Measurements from ENCODE around the gene ITGB3. TPM values are rescaled to one million over a fixed set of nuclear protein-coding genes. Genes with fewer than 3 reads are reported as not detected.

The ITGB3 gene
- total RNA-seq, 1 experiment from 2014 or later, result not detected

DNA sequence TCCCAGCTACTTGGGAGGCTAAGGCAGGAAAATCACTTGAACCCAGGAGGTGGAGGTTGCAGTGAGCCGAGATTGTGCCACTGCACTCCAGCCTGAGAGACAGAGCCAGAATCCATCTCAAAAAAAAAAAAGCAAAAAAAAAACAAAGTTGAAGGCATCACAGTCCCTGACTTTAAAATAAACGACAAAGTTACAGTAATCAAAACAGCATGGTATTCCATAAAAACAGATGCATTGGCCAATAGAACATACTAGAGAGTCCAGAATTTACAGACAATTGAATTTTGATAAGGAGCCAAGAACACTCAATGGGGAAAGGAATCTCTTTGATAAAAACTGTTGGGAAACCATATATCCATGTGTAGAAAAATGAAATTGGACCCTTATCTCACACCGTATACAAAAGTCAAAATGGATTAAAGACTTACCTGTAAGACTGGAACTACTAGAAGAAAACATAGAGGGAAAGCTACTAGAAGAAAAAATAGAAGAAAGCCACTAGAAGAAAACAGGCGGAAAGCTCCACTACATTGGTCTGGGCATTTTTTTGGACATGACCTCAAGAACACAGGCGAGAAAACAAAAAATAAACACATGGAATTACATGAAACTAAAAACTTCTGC is 67.4 kb downstream of the ITGB3 start:
- POLR2A ChIA-PET, result no interaction called here
- BruUV-seq (replicated peaks), result no TSS peak

DNA sequence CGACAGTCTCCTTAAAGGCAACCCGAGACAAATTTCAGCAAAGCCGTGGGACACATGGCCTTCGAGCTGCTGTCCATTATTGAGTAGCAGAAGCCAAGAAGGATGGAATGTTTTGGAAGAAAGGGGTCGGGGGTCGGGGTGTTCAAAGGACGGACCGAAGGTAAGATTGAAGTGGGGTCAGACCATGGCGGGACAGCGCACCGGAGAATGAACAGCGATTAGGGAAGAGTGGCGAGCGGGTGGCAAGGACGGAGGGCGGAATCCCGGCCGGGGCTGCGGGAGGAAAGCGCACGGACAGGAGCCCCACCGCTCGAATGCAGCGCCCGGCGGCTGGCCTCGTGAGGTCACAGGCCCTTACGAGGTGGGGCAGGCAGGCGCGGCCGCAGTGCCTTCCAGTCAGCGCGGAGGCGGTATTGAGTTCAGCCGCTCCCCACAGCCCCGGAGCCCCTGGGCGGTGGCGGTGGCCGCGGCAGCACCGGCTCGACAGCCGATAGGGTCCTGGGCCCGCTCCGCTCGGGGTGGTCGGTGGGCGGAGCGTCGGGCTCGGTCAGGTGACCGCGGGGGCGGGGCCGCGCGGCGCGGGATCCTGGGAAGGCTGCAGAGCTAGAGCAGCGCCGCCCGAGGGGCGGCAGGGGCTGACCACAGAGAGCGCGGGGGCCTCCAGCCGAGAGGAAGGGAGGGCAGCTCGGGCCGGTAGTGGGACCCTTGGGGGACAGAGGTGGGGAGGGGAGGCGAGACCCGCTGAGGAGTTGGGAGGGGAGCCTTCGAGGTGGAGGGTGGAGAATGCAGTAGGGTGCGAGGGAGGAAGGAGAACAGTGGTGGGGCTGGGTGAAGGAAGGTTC is 70.0 kb downstream of the ITGB3 start, which contains the start of gene EFCAB13:
EFCAB13 (plus strand) TSS at position 574 of the 842 bp plus-strand sequence. CDS start 4,399 bp downstream, outside the sequence.
- Histone ChIP-seq H3K36me3 (ENCODE audit: control insufficient read depth in 1 of 2, insufficient read depth in 2 of 2, low read length in 2 of 2) (no peaks in the 10 kb centered on the region), H2AFZ (ENCODE audit: low read depth, low read length, poor library complexity, severe bottlenecking) (no peak within 1 kb of the TSS), H4K20me1 (ENCODE audit: insufficient read depth) (no peaks in the 10 kb centered on the region), H3K27me3 (ENCODE audit: insufficient read depth, low read length) (no peaks in the 10 kb centered on the region), H3K27ac (ENCODE audit: low read depth, low read length) (no peak within 1 kb of the TSS), H3K4me2 (ENCODE audit: low read length) (no peak within 1 kb of the TSS), H3K9me2 (ENCODE audit: insufficient read depth) (no peaks in the 10 kb centered on the region), H3K9me3 (ENCODE audit: control insufficient read depth in 1 of 2, insufficient read depth in 1 of 2, low read depth in 1 of 2, low read length in 2 of 2) (peaks cover 3 to 5% of the 10 kb centered on the region in 2 experiments; a peak in 1 of 4 replicates), H3K79me2 (ENCODE audit: insufficient read depth, low read length) (no peaks in the 10 kb centered on the region), H3K4me3 (replicated peaks in 1 of 2; ENCODE audit: low read depth in 1 of 2, low read length in 2 of 2) (no peak within 1 kb of the TSS), H3K9ac (ENCODE audit: low read length) (no peak within 1 kb of the TSS), H3K4me1 (ENCODE audit: control insufficient read depth in 1 of 2, insufficient read depth in 2 of 2, low read length in 2 of 2) (no peaks in the 10 kb centered on the region)
- RAD21 ChIA-PET (ENCODE audit: low non-redundant PET in 1 of 2, low total read pairs in 2 of 2, uncharacterized antibody in 2 of 2, unreplicated experiment in 2 of 2), result no interaction called here
- no TSS peak for BruUV-seq (replicated peaks)
- intact Hi-C loops (cut with micrococcal nuclease), result no loop called here
- TF ChIP-seq, protein P1, sequence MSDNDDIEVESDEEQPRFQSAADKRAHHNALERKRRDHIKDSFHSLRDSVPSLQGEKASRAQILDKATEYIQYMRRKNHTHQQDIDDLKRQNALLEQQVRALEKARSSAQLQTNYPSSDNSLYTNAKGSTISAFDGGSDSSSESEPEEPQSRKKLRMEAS (IDR thresholded peaks at IDR 0.05), result no peak
- TF ChIP-seq YY1 (IDR thresholded peaks at IDR 0.05; ENCODE audit: extremely low read depth, insufficient replicate concordance, low read depth, low read length), result no peak
- no peak for TF ChIP-seq POLR2A (IDR thresholded peaks at IDR 0.05; ENCODE audit: borderline replicate concordance, extremely low read depth, insufficient read depth, insufficient read length)
- TF ChIP-seq, protein P2, sequence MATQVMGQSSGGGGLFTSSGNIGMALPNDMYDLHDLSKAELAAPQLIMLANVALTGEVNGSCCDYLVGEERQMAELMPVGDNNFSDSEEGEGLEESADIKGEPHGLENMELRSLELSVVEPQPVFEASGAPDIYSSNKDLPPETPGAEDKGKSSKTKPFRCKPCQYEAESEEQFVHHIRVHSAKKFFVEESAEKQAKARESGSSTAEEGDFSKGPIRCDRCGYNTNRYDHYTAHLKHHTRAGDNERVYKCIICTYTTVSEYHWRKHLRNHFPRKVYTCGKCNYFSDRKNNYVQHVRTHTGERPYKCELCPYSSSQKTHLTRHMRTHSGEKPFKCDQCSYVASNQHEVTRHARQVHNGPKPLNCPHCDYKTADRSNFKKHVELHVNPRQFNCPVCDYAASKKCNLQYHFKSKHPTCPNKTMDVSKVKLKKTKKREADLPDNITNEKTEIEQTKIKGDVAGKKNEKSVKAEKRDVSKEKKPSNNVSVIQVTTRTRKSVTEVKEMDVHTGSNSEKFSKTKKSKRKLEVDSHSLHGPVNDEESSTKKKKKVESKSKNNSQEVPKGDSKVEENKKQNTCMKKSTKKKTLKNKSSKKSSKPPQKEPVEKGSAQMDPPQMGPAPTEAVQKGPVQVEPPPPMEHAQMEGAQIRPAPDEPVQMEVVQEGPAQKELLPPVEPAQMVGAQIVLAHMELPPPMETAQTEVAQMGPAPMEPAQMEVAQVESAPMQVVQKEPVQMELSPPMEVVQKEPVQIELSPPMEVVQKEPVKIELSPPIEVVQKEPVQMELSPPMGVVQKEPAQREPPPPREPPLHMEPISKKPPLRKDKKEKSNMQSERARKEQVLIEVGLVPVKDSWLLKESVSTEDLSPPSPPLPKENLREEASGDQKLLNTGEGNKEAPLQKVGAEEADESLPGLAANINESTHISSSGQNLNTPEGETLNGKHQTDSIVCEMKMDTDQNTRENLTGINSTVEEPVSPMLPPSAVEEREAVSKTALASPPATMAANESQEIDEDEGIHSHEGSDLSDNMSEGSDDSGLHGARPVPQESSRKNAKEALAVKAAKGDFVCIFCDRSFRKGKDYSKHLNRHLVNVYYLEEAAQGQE (IDR thresholded peaks at IDR 0.05; ENCODE audit: low read depth), result no peak
- TF ChIP-seq FOSL1 (IDR thresholded peaks at IDR 0.05; ENCODE audit: low read depth), result no peak
- TF ChIP-seq RAD21 (IDR thresholded peaks at IDR 0.05; ENCODE audit: low read depth), result no peak
- TF ChIP-seq ZNF274 (IDR thresholded peaks at IDR 0.05; ENCODE audit: low read depth, low read length), result no peak
- TF ChIP-seq, protein P3, sequence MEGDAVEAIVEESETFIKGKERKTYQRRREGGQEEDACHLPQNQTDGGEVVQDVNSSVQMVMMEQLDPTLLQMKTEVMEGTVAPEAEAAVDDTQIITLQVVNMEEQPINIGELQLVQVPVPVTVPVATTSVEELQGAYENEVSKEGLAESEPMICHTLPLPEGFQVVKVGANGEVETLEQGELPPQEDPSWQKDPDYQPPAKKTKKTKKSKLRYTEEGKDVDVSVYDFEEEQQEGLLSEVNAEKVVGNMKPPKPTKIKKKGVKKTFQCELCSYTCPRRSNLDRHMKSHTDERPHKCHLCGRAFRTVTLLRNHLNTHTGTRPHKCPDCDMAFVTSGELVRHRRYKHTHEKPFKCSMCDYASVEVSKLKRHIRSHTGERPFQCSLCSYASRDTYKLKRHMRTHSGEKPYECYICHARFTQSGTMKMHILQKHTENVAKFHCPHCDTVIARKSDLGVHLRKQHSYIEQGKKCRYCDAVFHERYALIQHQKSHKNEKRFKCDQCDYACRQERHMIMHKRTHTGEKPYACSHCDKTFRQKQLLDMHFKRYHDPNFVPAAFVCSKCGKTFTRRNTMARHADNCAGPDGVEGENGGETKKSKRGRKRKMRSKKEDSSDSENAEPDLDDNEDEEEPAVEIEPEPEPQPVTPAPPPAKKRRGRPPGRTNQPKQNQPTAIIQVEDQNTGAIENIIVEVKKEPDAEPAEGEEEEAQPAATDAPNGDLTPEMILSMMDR (IDR thresholded peaks at IDR 0.05 in 2 of 3, conservative IDR thresholded peaks at IDR 0.05 in 1 of 3; ENCODE audit: borderline replicate concordance in 1 of 3, insufficient read depth in 1 of 3, low read depth in 2 of 3, low read length in 2 of 3), result no peak
- CTCF ChIA-PET, result no interaction called here
- POLR2A ChIA-PET, result no interaction called here
- peak; percentile 66 for ATAC-seq
- no peak for DNase-seq (ENCODE audit: low read depth, low spot score)

More for the DNA sequence above, 67.4 kb downstream of the ITGB3 start:
- H3K9me3 ChIP-seq (ENCODE audit: control insufficient read depth in 1 of 2, insufficient read depth in 1 of 2, low read depth in 1 of 2, low read length in 2 of 2), result peaks cover 3 to 5% of the 10 kb centered on the region in 2 experiments; a peak in 1 of 4 replicates
- H4K20me1 ChIP-seq (ENCODE audit: insufficient read depth), result no peaks in the 10 kb centered on the region
- no peak overlapping the region for H3K27ac ChIP-seq (ENCODE audit: low read depth, low read length)
- ATAC-seq (no peak), DNase-seq (ENCODE audit: low read depth, low spot score) (no peak)
- no peaks in the 10 kb centered on the region for H3K79me2 ChIP-seq (ENCODE audit: insufficient read depth, low read length)
- H3K9me2 ChIP-seq (ENCODE audit: insufficient read depth), result no peaks in the 10 kb centered on the region
- CTCF ChIA-PET, result interaction anchor here (0.6 kb wide), 1 partner anchor 179 kb away, joined by 3 read pairs; no protein-coding TSS in a partner anchor
- H3K4me2 ChIP-seq (ENCODE audit: low read length), result no peak overlapping the region
- RAD21 ChIA-PET (ENCODE audit: low non-redundant PET in 1 of 2, low total read pairs in 2 of 2, uncharacterized antibody in 2 of 2, unreplicated experiment in 2 of 2), result no interaction called here
- TF ChIP-seq SP1 (IDR thresholded peaks at IDR 0.05; ENCODE audit: low read depth), result no peak
- no peak for TF ChIP-seq FOSL1 (IDR thresholded peaks at IDR 0.05; ENCODE audit: low read depth)
- no peak for TF ChIP-seq EGR1 (IDR thresholded peaks at IDR 0.05; ENCODE audit: low read depth)
- no peak for TF ChIP-seq CEBPB (IDR thresholded peaks at IDR 0.05; ENCODE audit: low read depth)
- peak; percentile 65; the same call in 1 of the 2 replicates for TF ChIP-seq CBX3 (IDR thresholded peaks at IDR 0.05; ENCODE audit: low read depth)
- no peak overlapping the region for H2AFZ ChIP-seq (ENCODE audit: low read depth, low read length, poor library complexity, severe bottlenecking)
- no peaks in the 10 kb centered on the region for H3K4me1 ChIP-seq (ENCODE audit: control insufficient read depth in 1 of 2, insufficient read depth in 2 of 2, low read length in 2 of 2)
- H3K36me3 ChIP-seq (ENCODE audit: control insufficient read depth in 1 of 2, insufficient read depth in 2 of 2, low read length in 2 of 2), result no peaks in the 10 kb centered on the region
- H3K4me3 ChIP-seq (replicated peaks in 1 of 2; ENCODE audit: low read depth in 1 of 2, low read length in 2 of 2), result no peak overlapping the region
- no peak overlapping the region for H3K9ac ChIP-seq (ENCODE audit: low read length)
- H3K27me3 ChIP-seq (ENCODE audit: insufficient read depth, low read length), result no peaks in the 10 kb centered on the region
- intact Hi-C loops (cut with micrococcal nuclease), result no loop called here

Measured in HCT116 (cell line).